B cell (primary cell): Measurements from ENCODE around the gene FAM120A. TPM values are rescaled to one million over a fixed set of nuclear protein-coding genes. Genes with fewer than 3 reads are reported as not detected.

Experiments
- ATAC-seq: fragments of 200-7000 bp; cut with Tn5 transposase; one replicate; pipeline ENCODE4 v1.10.0; 2021; ENCODE audit warnings: low read depth, mild to moderate bottlenecking, moderate number of reproducible peaks, moderate library complexity
- CTCF ChIA-PET: fragments of 350-600 bp; sonication (Branson Sonifier 250); formaldehyde crosslinking; loops from one replicate; lab custom pipeline; 2021; ENCODE audit warnings: antibody characterized with exemption, inconsistent platforms; lab: Charles Lee
- POLR2A ChIA-PET: fragments of 350-600 bp; sonication (Branson Sonifier 250); formaldehyde crosslinking; loops from one replicate; lab custom pipeline; 2021; ENCODE audit warnings: antibody characterized with exemption; lab: Charles Lee
- DNase-seq: peaks from one replicate; pipeline ENCODE4 v3.0.0; 2013
- H2AFZ ChIP-seq: 2 replicates; pipeline ENCODE4 v1.6.1; 2012; ENCODE audit warnings: mild to moderate bottlenecking, low read depth, low read length; ENCODE audit not compliant: insufficient read depth, poor library complexity, severe bottlenecking
- H3K27ac ChIP-seq, 2 donors: 1 replicate in 1 of 2; 2 replicates in 1 of 2; pipeline ENCODE4 v1.5.1; 2012 to 2013; ENCODE audit warnings: low read length in 2 of 2, mild to moderate bottlenecking in 2 of 2, moderate library complexity in 1 of 2
- H3K27me3 ChIP-seq, 4 experiments: fragments of 200-600 bp in 1 of 4; sonication (generic) in 1 of 4; replicated peaks in 1 of 4; 1 replicate in 2 of 4; 2 replicates in 2 of 4; pipeline versions ENCODE4 v1.6.1 to v1.7.0; 2013 to 2016; ENCODE audit warnings: low read length in 3 of 4, mild to moderate bottlenecking in 2 of 4, mixed read lengths in 1 of 4, moderate library complexity in 1 of 4; ENCODE audit not compliant: insufficient read depth in 4 of 4, control insufficient read depth in 3 of 4; ENCODE audit errors: control extremely low read depth in 1 of 4
- H3K36me3 ChIP-seq, 2 experiments: replicated peaks in 1 of 2; 1 replicate in 1 of 2; 2 replicates in 1 of 2; pipeline versions ENCODE4 v1.6.1 to v1.7.1; 2013; ENCODE audit warnings: low read length in 1 of 2; ENCODE audit not compliant: insufficient read depth in 2 of 2, control insufficient read depth in 1 of 2; ENCODE audit errors: control extremely low read depth in 1 of 2, extremely low read depth in 1 of 2
- H3K4me1 ChIP-seq, 2 donors: fragments of 200-600 bp in 1 of 2; sonication (generic) in 1 of 2; 1 replicate in 1 of 2; 2 replicates in 1 of 2; pipeline versions ENCODE4 v1.5.1 to v1.6.1; 2013 to 2017; ENCODE audit warnings: low read length in 2 of 2; ENCODE audit not compliant: control insufficient read depth in 2 of 2, insufficient read depth in 2 of 2
- H3K4me2 ChIP-seq: replicated peaks from 2 replicates; pipeline ENCODE3; 2012; ENCODE audit warnings: mild to moderate bottlenecking, low read depth, low read length; ENCODE audit not compliant: poor library complexity, severe bottlenecking
- H3K4me3 ChIP-seq, 5 experiments: fragments of 200-600 bp in 1 of 5; sonication (generic) in 1 of 5; 1 replicate in 3 of 5; 2 replicates in 2 of 5; pipeline versions ENCODE4 v1.5.1 to v1.7.0; 2011 to 2016; ENCODE audit warnings: low read length in 4 of 5, mild to moderate bottlenecking in 4 of 5, low read depth in 2 of 5, control low read depth in 1 of 5, moderate library complexity in 1 of 5; ENCODE audit not compliant: insufficient read depth in 1 of 5; ENCODE audit errors: control extremely low read depth in 1 of 5, extremely low read depth in 1 of 5
- H3K79me2 ChIP-seq: fragments of 200-600 bp; sonication (generic); one replicate; pipeline ENCODE4 v1.6.0; 2016; ENCODE audit warnings: low read length; ENCODE audit not compliant: control insufficient read depth, insufficient read depth
- H3K9ac ChIP-seq: fragments of 200-600 bp; sonication (generic); 2 replicates; pipeline ENCODE4 v1.6.1; 2017; ENCODE audit warnings: mild to moderate bottlenecking, low read length, moderate library complexity
- H3K9me3 ChIP-seq, 3 donors: one replicate each; pipeline versions ENCODE4 v1.6.1 to v1.7.1; 2013; ENCODE audit warnings: low read length in 2 of 3; ENCODE audit not compliant: control insufficient read depth in 2 of 3, insufficient read depth in 1 of 3; ENCODE audit errors: control extremely low read depth in 1 of 3
- H4K20me1 ChIP-seq: 2 replicates; pipeline ENCODE4 v1.6.0; 2012; ENCODE audit warnings: mild to moderate bottlenecking, low read length; ENCODE audit not compliant: insufficient read depth, control insufficient read depth, poor library complexity, severe bottlenecking
- H3K27ac Mint-ChIP-seq: one replicate; pipeline ENCODE4 v1.8.0; 2021; ENCODE audit warnings: mixed read lengths
- H3K27me3 Mint-ChIP-seq: one replicate; pipeline ENCODE4 v1.8.0; 2021; ENCODE audit warnings: mixed read lengths
- H3K4me1 Mint-ChIP-seq: one replicate; pipeline ENCODE4 v1.8.0; 2021; ENCODE audit warnings: mixed read lengths
- H3K4me3 Mint-ChIP-seq: one replicate; pipeline ENCODE4 v1.8.0; 2021; ENCODE audit warnings: mixed read lengths
- H3K9me3 Mint-ChIP-seq: one replicate; pipeline ENCODE4 v1.8.0; 2022; ENCODE audit warnings: mixed read lengths; ENCODE audit not compliant: insufficient read depth
- EZH2 ChIP-seq: IDR thresholded peaks from 2 replicates; pipeline ENCODE4 v1.6.1; 2012; ENCODE audit warnings: borderline replicate concordance, low read depth, mild to moderate bottlenecking, moderate library complexity, low read length; ENCODE audit not compliant: insufficient read depth, poor library complexity, severe bottlenecking
- WGBS: methylation state at CpG from one replicate; pipeline ENCODE4 v1.1.5; 2013; ENCODE audit warnings: missing lambda C conversion rate; ENCODE audit not compliant: insufficient coverage; 5-methylcytosine and 5-hydroxymethylcytosine counted together
- intact Hi-C: fragments of 100-400 bp; cut with micrococcal nuclease; formaldehyde crosslinking; loops from one replicate; pipeline ENCODE4 v1.10.0; 2022
- polyA plus RNA-seq: library from polyadenylated mRNA; depleted of rRNA; stranded (reverse); fragments of >200 nt; gene quantifications from 2 replicates; pipeline ENCODE4 v1.2.3, GENCODE V29; 2012
- total RNA-seq, 2 donors: library from RNA; stranded (reverse); fragments of 120-200 nt in 1 of 2; gene quantifications; 1 replicate in 1 of 2; 2 replicates in 1 of 2; pipeline versions ENCODE4 v1.2.3 to v1.2.4, GENCODE V29; 2013 to 2022
- TF ChIP-seq, protein P1 (sequence below): fragments of 200-600 bp; IDR thresholded peaks from one replicate; pipeline ENCODE4 v1.8.0; 2022; ENCODE audit warnings: antibody characterized with exemption, mild to moderate bottlenecking

Gene FAM120A
- total and polyA plus RNA-seq, 2 donors (not counting 1 experiment from before 2014, with no cell fraction given): 48.4 to 105 TPM

DNA sequence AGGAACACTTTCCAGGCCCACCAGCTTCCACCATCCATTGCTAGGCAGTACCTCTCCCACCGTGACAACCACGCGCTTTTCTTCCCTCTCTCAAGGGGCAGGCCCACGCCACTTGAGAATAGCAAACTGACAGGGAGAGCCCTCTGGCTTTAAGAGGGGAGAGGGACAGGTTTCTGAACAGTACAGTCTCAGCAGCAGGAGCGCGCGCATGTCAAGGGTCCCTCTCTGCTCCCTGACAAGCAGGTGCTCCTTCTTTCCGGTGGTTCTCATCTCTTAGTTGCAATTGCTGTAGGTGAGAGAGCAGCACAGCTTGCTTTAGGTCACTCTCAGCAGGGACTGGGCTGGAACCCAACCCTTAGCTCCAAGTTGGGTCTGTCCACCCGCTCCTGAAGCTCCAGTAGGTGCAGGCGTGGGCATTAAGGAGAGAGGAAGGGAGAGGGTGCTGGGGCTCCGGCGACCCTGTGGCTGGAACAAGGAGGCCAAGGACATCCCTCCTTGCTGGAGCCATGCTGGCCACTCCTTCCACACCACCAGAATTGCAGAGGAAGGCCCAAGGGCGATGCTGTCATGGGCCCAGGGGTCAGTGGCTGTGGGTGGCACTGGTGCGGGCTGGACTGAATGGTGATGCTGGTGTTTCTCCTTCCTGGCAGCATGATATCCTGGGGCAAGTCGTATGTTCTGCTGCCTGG is 115.9 kb downstream of the FAM120A start:
- intact Hi-C loops: loop anchor here (2.0 to 10.0 kb wide), 9 partner anchors 63 to 1453 kb away; partner anchors contain the start of genes NINJ1, SPTLC1, SUSD3 and ZNF169
- Mint-ChIP-seq H3K9me3 (no peaks in the 10 kb centered on the region), H3K27ac (peak overlapping the region; percentile 93), H3K27me3 (no peaks in the 10 kb centered on the region), H3K4me1 (peaks cover 28% of the 10 kb centered on the region), H3K4me3 (peak overlapping the region; percentile 88)
- H3K27me3 ChIP-seq: no peaks in the 10 kb centered on the region
- no peaks in the 10 kb centered on the region for H3K9me3 ChIP-seq
- ATAC-seq (no peak), DNase-seq (no peak)
- ChIA-PET POLR2A (interaction anchor here (0.6 to 1.7 kb wide), 4 partner anchors 8 to 472 kb away, joined by 3 to 13 read pairs (median 6); partner anchors contain the start of genes FAM120A and FAM120AOS), CTCF (interaction anchor here (1.1 to 2.5 kb wide), 5 partner anchors 8 to 115 kb away, joined by 3 to 17 read pairs (median 10); no protein-coding TSS in a partner anchor)
- H2AFZ ChIP-seq: peak overlapping the region; percentile 91
- WGBS: 95% methylated on average over 6 of the region's 15 CpGs
- H3K27ac ChIP-seq: peak overlapping the region; percentile 87 to 92
- H4K20me1 ChIP-seq: no peaks in the 10 kb centered on the region
- peak overlapping the region; percentile 89 for H3K4me2 ChIP-seq
- H3K36me3 ChIP-seq: peaks cover 5 to 16% of the 10 kb centered on the region in 2 experiments
- H3K4me1 ChIP-seq: peaks cover 21 to 24% of the 10 kb centered on the region in 2 donors
- TF ChIP-seq, protein P1, sequence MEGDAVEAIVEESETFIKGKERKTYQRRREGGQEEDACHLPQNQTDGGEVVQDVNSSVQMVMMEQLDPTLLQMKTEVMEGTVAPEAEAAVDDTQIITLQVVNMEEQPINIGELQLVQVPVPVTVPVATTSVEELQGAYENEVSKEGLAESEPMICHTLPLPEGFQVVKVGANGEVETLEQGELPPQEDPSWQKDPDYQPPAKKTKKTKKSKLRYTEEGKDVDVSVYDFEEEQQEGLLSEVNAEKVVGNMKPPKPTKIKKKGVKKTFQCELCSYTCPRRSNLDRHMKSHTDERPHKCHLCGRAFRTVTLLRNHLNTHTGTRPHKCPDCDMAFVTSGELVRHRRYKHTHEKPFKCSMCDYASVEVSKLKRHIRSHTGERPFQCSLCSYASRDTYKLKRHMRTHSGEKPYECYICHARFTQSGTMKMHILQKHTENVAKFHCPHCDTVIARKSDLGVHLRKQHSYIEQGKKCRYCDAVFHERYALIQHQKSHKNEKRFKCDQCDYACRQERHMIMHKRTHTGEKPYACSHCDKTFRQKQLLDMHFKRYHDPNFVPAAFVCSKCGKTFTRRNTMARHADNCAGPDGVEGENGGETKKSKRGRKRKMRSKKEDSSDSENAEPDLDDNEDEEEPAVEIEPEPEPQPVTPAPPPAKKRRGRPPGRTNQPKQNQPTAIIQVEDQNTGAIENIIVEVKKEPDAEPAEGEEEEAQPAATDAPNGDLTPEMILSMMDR: no peak
- TF ChIP-seq EZH2: no peak
- peak overlapping the region; percentile 59 to 83 (median 74) for H3K4me3 ChIP-seq
- peak overlapping the region; percentile 81 for H3K9ac ChIP-seq
- peaks cover 8% of the 10 kb centered on the region for H3K79me2 ChIP-seq

DNA sequence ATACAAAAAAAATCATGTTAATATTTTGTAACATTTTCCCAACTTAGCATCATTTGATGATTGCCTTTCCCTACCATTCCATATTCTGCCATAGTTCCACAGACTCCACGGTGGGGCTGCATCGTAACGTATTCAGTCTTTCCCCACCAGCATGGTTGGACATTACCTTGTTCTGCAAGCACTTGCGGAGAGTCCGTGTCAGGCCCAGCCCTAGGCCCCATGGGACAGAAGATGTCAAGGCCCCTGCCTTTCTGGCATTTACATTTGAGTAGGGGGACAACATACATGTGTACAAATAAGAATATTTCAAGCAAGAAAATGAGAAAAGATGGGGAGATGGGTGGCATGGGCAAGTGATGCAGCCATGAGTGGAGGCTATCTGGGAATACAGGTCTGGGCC is 116.7 kb downstream of the FAM120A start:
- no peaks in the 10 kb centered on the region for H3K9me3 Mint-ChIP-seq
- no peaks in the 10 kb centered on the region for H3K27me3 Mint-ChIP-seq
- no peaks in the 10 kb centered on the region for H4K20me1 ChIP-seq
- H3K79me2 ChIP-seq: peaks cover 8% of the 10 kb centered on the region
- DNase-seq: no peak
- no peaks in the 10 kb centered on the region for H3K27me3 ChIP-seq
- peaks cover 21 to 24% of the 10 kb centered on the region in 2 donors for H3K4me1 ChIP-seq
- no peak overlapping the region for H2AFZ ChIP-seq
- no peak overlapping the region for H3K4me3 Mint-ChIP-seq
- peaks cover 28% of the 10 kb centered on the region for H3K4me1 Mint-ChIP-seq
- H3K27ac Mint-ChIP-seq: no peak overlapping the region
- POLR2A ChIA-PET: no interaction called here
- peaks cover 3 to 9% of the 10 kb centered on the region in 2 experiments for H3K36me3 ChIP-seq
- H3K27ac ChIP-seq: no peak overlapping the region
- 97% methylated on average over 5 of the region's 5 CpGs for WGBS
- no peak for TF ChIP-seq EZH2
- TF ChIP-seq, protein P1: no peak
- no peak overlapping the region for H3K9ac ChIP-seq
- CTCF ChIA-PET: no interaction called here
- no peak overlapping the region for H3K4me2 ChIP-seq
- intact Hi-C loops: loop anchor here (5.0 to 10.0 kb wide), 5 partner anchors 433 to 1453 kb away; partner anchors contain the start of genes NINJ1, SPTLC1 and SUSD3
- no peak for ATAC-seq
- no peak overlapping the region for H3K4me3 ChIP-seq
- H3K9me3 ChIP-seq: no peaks in the 10 kb centered on the region
